H1 (cell line): ENCODE results near the gene RBM19. TPM values are rescaled to one million over a fixed set of nuclear protein-coding genes. Genes with fewer than 3 reads are reported as not detected.

Experiments
- CTCF ChIA-PET: fragments of 300-600 bp; sonication (Branson Sonifier 250); formaldehyde crosslinking; loops from one replicate; lab custom pipeline; 2021; ENCODE audit not compliant: partially characterized antibody; lab: Charles Lee
- POLR2A ChIA-PET: fragments of 300-600 bp; sonication (Branson Sonifier 250); formaldehyde crosslinking; loops from one replicate; lab custom pipeline; 2021; ENCODE audit warnings: inconsistent platforms; ENCODE audit not compliant: partially characterized antibody; lab: Charles Lee
- DNase-seq, 2 experiments: peaks; one replicate each; pipeline versions ENCODE4 v3.0.0 to v3.0.0-alpha.2; 2010 to 2022; ENCODE audit warnings: low spot score in 2 of 2, low read depth in 1 of 2, mixed read lengths in 1 of 2
- FAIRE-seq: peaks from 2 replicates; lab custom pipeline; 2011; peaks lifted over from hg19 to GRCh38; lab: Jason Lieb, UNC
- H2AFZ ChIP-seq: 2 replicates; pipeline ENCODE4 v1.8.1; 2012; ENCODE audit warnings: low read length, inconsistent platforms
- H2AK5ac ChIP-seq: 2 replicates; pipeline ENCODE4 v1.6.1; 2013; ENCODE audit warnings: low read depth, low read length
- H2BK120ac ChIP-seq: replicated peaks from 2 replicates; pipeline ENCODE3; 2013; ENCODE audit warnings: low read depth, low read length, inconsistent platforms
- H2BK12ac ChIP-seq: 2 replicates; pipeline ENCODE4 v1.6.1; 2013; ENCODE audit warnings: low read depth, low read length
- H2BK15ac ChIP-seq: 2 replicates; pipeline ENCODE4 v1.6.1; 2013; ENCODE audit warnings: low read length
- H2BK20ac ChIP-seq: 2 replicates; pipeline ENCODE4 v1.6.1; 2013; ENCODE audit warnings: low read length
- H2BK5ac ChIP-seq: 2 replicates; pipeline ENCODE4 v1.6.1; 2013; ENCODE audit warnings: low read depth, low read length
- H3K14ac ChIP-seq: 2 replicates; pipeline ENCODE4 v1.6.1; 2013; ENCODE audit warnings: inconsistent platforms; ENCODE audit not compliant: insufficient read length
- H3K18ac ChIP-seq: 2 replicates; pipeline ENCODE4 v1.6.1; 2013; ENCODE audit warnings: low read length; ENCODE audit errors: extremely low read depth
- H3K23ac ChIP-seq: 2 replicates; pipeline ENCODE4 v1.6.1; 2013; ENCODE audit warnings: inconsistent platforms; ENCODE audit not compliant: insufficient read length
- H3K23me2 ChIP-seq: 2 replicates; pipeline ENCODE4 v1.6.1; 2013; ENCODE audit warnings: low read depth, low read length
- H3K27ac ChIP-seq: 2 replicates; pipeline ENCODE4 v1.6.1; 2011; ENCODE audit warnings: low read depth, low read length, inconsistent platforms
- H3K27me3 ChIP-seq, 4 experiments: replicated peaks in 1 of 4; 1 replicate in 1 of 4; 2 replicates in 3 of 4; pipeline versions ENCODE4 v1.6.1 to v1.8.1; 2011 to 2013; ENCODE audit warnings: low read length in 3 of 4, mild to moderate bottlenecking in 3 of 4, inconsistent platforms in 2 of 4, mixed read lengths in 2 of 4, moderate library complexity in 1 of 4; ENCODE audit not compliant: control insufficient read depth in 3 of 4, insufficient read depth in 3 of 4; ENCODE audit errors: extremely low read depth in 1 of 4
- H3K36me3 ChIP-seq, 4 experiments: 2 replicates each; pipeline versions ENCODE4 v1.6.1 to v1.8.1; 2011 to 2013; ENCODE audit warnings: mild to moderate bottlenecking in 4 of 4, low read length in 3 of 4, moderate library complexity in 2 of 4, control low read depth in 1 of 4, inconsistent platforms in 1 of 4; ENCODE audit not compliant: insufficient read depth in 4 of 4, control insufficient read depth in 2 of 4
- H3K4ac ChIP-seq: replicated peaks from 2 replicates; pipeline ENCODE3; 2013; ENCODE audit warnings: low read length, low read depth, mixed read lengths, inconsistent platforms; ENCODE audit not compliant: insufficient read length
- H3K4me1 ChIP-seq, 4 experiments: replicated peaks in 1 of 4; 1 replicate in 1 of 4; 2 replicates in 3 of 4; pipeline versions ENCODE4 v1.6.1 to v1.8.1; 2011 to 2013; ENCODE audit warnings: low read length in 3 of 4, inconsistent platforms in 2 of 4, mixed read lengths in 1 of 4; ENCODE audit not compliant: insufficient read depth in 4 of 4, control insufficient read depth in 3 of 4
- H3K4me2 ChIP-seq, 2 experiments: 2 replicates each; pipeline versions ENCODE4 v1.6.1 to v1.8.1; 2011 to 2013; ENCODE audit warnings: low read depth in 2 of 2, low read length in 2 of 2, control low read depth in 1 of 2, inconsistent platforms in 1 of 2, mild to moderate bottlenecking in 1 of 2; ENCODE audit not compliant: insufficient read depth in 1 of 2
- H3K4me3 ChIP-seq, 4 experiments: fragments of 200-600, 300-600 bp in 1 of 4; sonication (generic), shearing (Covaris generic), sonication (Bioruptor Twin) in 1 of 4; 2 replicates each; pipeline versions ENCODE4 v1.5.1 to v1.8.1; 2011 to 2016; ENCODE audit warnings: low read length in 4 of 4, low read depth in 3 of 4, control low read depth in 2 of 4, inconsistent platforms in 2 of 4, mild to moderate bottlenecking in 2 of 4, mixed read lengths in 1 of 4, moderate library complexity in 1 of 4; ENCODE audit not compliant: insufficient read depth in 2 of 4; ENCODE audit errors: extremely low read depth in 1 of 4
- H3K56ac ChIP-seq: replicated peaks from 2 replicates; pipeline ENCODE3; 2013; ENCODE audit warnings: low read depth, mild to moderate bottlenecking, mixed read lengths, low read length, inconsistent platforms; ENCODE audit not compliant: insufficient read length
- H3K79me1 ChIP-seq: 2 replicates; pipeline ENCODE4 v1.6.1; 2013; ENCODE audit warnings: low read depth, low read length, control low read depth
- H3K79me2 ChIP-seq, 2 experiments: 2 replicates each; pipeline versions ENCODE4 v1.6.1 to v1.8.1; 2012 to 2013; ENCODE audit warnings: low read length in 2 of 2, mild to moderate bottlenecking in 2 of 2, inconsistent platforms in 1 of 2; ENCODE audit not compliant: insufficient read depth in 2 of 2, control insufficient read depth in 1 of 2
- H3K9ac ChIP-seq, 4 experiments: replicated peaks in 1 of 4; 1 replicate in 1 of 4; 2 replicates in 3 of 4; pipeline versions ENCODE4 v1.6.1 to v1.8.1; 2011 to 2013; ENCODE audit warnings: low read depth in 3 of 4, low read length in 3 of 4, control low read depth in 2 of 4, mild to moderate bottlenecking in 2 of 4, moderate library complexity in 2 of 4, inconsistent platforms in 1 of 4; ENCODE audit errors: extremely low read depth in 1 of 4
- H3K9me3 ChIP-seq, 2 experiments: 2 replicates each; pipeline versions ENCODE4 v1.6.1 to v1.8.1; 2012 to 2013; ENCODE audit warnings: mild to moderate bottlenecking in 2 of 2, moderate library complexity in 2 of 2, control low read depth in 1 of 2, inconsistent platforms in 1 of 2, low read depth in 1 of 2, low read length in 1 of 2, mixed read lengths in 1 of 2; ENCODE audit not compliant: insufficient read depth in 2 of 2
- H4K20me1 ChIP-seq, 2 experiments: replicated peaks in 1 of 2; 2 replicates each; pipeline versions ENCODE3 to v1.8.1; 2011 to 2013; ENCODE audit warnings: inconsistent platforms in 2 of 2, low read length in 2 of 2, mild to moderate bottlenecking in 1 of 2; ENCODE audit not compliant: insufficient read depth in 2 of 2, control insufficient read depth in 1 of 2
- H4K5ac ChIP-seq: 2 replicates; pipeline ENCODE4 v1.6.1; 2013; ENCODE audit warnings: low read length, low read depth, mixed read lengths, inconsistent platforms; ENCODE audit not compliant: insufficient read length
- H4K8ac ChIP-seq: 2 replicates; pipeline ENCODE4 v1.8.0; 2013; ENCODE audit warnings: mild to moderate bottlenecking, moderate library complexity, low read length, inconsistent platforms; ENCODE audit not compliant: insufficient read depth; ENCODE audit errors: extremely low read depth
- H4K91ac ChIP-seq: replicated peaks from 2 replicates; pipeline ENCODE3; 2013; ENCODE audit warnings: low read length, mixed read lengths, inconsistent platforms; ENCODE audit not compliant: insufficient read length
- CBX5 ChIP-seq: fragments of 300-800, 300-1000 bp; sonication (generic); IDR thresholded peaks from 2 replicates; pipeline ENCODE4 v1.7.1; 2016; ENCODE audit warnings: antibody characterized with exemption, low read length, low read depth
- CREB1 ChIP-seq: IDR thresholded peaks from 2 replicates; pipeline ENCODE4 v1.6.1; 2012; ENCODE audit warnings: inconsistent platforms
- GTF2F1 ChIP-seq: IDR thresholded peaks from 2 replicates; pipeline ENCODE4 v1.6.1; 2012; ENCODE audit warnings: low read depth, low read length, improper control_type of control experiment, borderline replicate concordance
- MAFK ChIP-seq: IDR thresholded peaks from 2 replicates; pipeline ENCODE4 v1.6.1; 2012; ENCODE audit warnings: low read depth, mild to moderate bottlenecking, improper control_type of control experiment, low read length
- MAX ChIP-seq: IDR thresholded peaks from 2 replicates; pipeline ENCODE4 v1.6.1; 2012; ENCODE audit warnings: inconsistent platforms
- SP1 ChIP-seq: IDR thresholded peaks from 2 replicates; pipeline ENCODE4 v1.6.1; 2011; ENCODE audit warnings: low read depth, low read length
- SRF ChIP-seq: IDR thresholded peaks from 2 replicates; pipeline ENCODE4 v1.6.1; 2011; ENCODE audit warnings: mild to moderate bottlenecking, low read depth, low read length, moderate library complexity
- SUZ12 ChIP-seq: fragments of 200-600 bp; sonication (generic); IDR thresholded peaks from 2 replicates; pipeline ENCODE4 v1.6.1; 2012; ENCODE audit warnings: mild to moderate bottlenecking, inconsistent platforms, low read length, moderate library complexity, mixed read lengths
- TAF1 ChIP-seq: IDR thresholded peaks from 2 replicates; pipeline ENCODE4 v1.6.1; 2011; ENCODE audit warnings: mild to moderate bottlenecking, low read depth, low read length
- TAF7 ChIP-seq: optimal IDR thresholded peaks from 2 replicates; pipeline ENCODE3; 2011; ENCODE audit warnings: low read depth, mild to moderate bottlenecking, inconsistent platforms, low read length, moderate library complexity, borderline replicate concordance
- YY1 ChIP-seq: IDR thresholded peaks from 2 replicates; pipeline ENCODE4 v1.6.1; 2011; ENCODE audit warnings: low read depth, mild to moderate bottlenecking, low read length
- WGBS, 2 experiments: shearing (Covaris generic) in 1 of 2; methylation state at CpG; one replicate each; pipeline versions ENCODE4 v1.1.6 to v1.1.7; 2013 to 2015; ENCODE audit warnings: low lambda C conversion rate in 2 of 2, mixed read lengths in 2 of 2, inconsistent platforms in 1 of 2, low coverage in 1 of 2, missing lambda C conversion rate in 1 of 2; ENCODE audit not compliant: insufficient replicate concordance in 2 of 2, insufficient coverage in 1 of 2, insufficient read length in 1 of 2; ENCODE audit errors: extremely low coverage in 1 of 2, missing lambda C conversion rate in 1 of 2; 5-methylcytosine and 5-hydroxymethylcytosine counted together
- polyA plus RNA-seq, 7 experiments: library from polyadenylated mRNA; depleted of rRNA in 3 of 7; stranded (reverse) in 5 of 7; unstranded in 2 of 7; fragments of >200 nt in 5 of 7; fragments of 200-250 nt in 2 of 7; gene quantifications; 1 replicate in 5 of 7; 2 replicates in 1 of 7; 4 replicates in 1 of 7; pipeline versions ENCODE4 v1.2.1 to v1.2.3, GENCODE V29; 2011 to 2013; ENCODE audit warnings: missing spikeins in 2 of 7, mixed read lengths in 2 of 7
- total RNA-seq: library from RNA; stranded (reverse); fragmentation: NEBNext Ultra II Directional; extraction: Animal tissue kit (Norgen Biotek cat#: 25700); gene quantifications from 2 replicates; pipeline ENCODE4 v1.2.1, GENCODE V29; 2021
- TF ChIP-seq, protein P1 (sequence below), 3 experiments: IDR thresholded peaks; 1 replicate in 2 of 3; 2 replicates in 1 of 3; pipeline versions ENCODE4 v1.5.1 to v1.6.1; 2011; ENCODE audit warnings: low read length in 3 of 3, mild to moderate bottlenecking in 3 of 3, inconsistent platforms in 2 of 3, low read depth in 1 of 3, moderate library complexity in 1 of 3; ENCODE audit not compliant: insufficient read depth in 1 of 3; ENCODE audit errors: control extremely low read depth in 1 of 3

The RBM19 gene
- total and polyA plus RNA-seq, 2 of the 8 experiments (the other 6 are each of a cell fraction or from before 2014, with no cell fraction given): 23.4 to 61.9 TPM

GRCh38 chr12:113946175-113946574 is 19.9 kb downstream of the RBM19 start:
- FAIRE-seq: no peak
- Histone ChIP-seq H3K9me3 (no peaks in the 10 kb centered on the region), H2AK5ac (no peak overlapping the region), H3K14ac (no peak overlapping the region), H3K79me1 (no peaks in the 10 kb centered on the region), H2BK120ac (no peak overlapping the region), H4K20me1 (peaks cover 2 to 4% of the 10 kb centered on the region in 2 experiments), H4K5ac (no peak overlapping the region), H3K4me1 (no peaks in the 10 kb centered on the region), H3K9ac (no peak overlapping the region), H4K8ac (no peak overlapping the region), H3K4me2 (no peak overlapping the region), H2BK15ac (no peak overlapping the region), H2BK12ac (no peak overlapping the region), H3K18ac (no peak overlapping the region), H3K4me3 (no peak overlapping the region), H2BK5ac (no peak overlapping the region), H3K79me2 (no peaks in the 10 kb centered on the region), H3K4ac (no peak overlapping the region), H3K36me3 (peaks cover 32 to 71% (median 63%) of the 10 kb centered on the region in 4 experiments), H2BK20ac (no peak overlapping the region), H3K27me3 (no peaks in the 10 kb centered on the region), H3K56ac (no peak overlapping the region), H3K23me2 (peaks cover 3% of the 10 kb centered on the region; the same call in 1 of the 2 replicates), H3K27ac (no peak overlapping the region), H2AFZ (no peak overlapping the region), H4K91ac (no peak overlapping the region), H3K23ac (no peak overlapping the region)
- 91% methylated on average over 8 of the region's 8 CpGs; no CpG with 5 or more reads in 1 of the 2 experiments for WGBS, 2 experiments
- no peak for DNase-seq
- POLR2A ChIA-PET: interaction anchor here (0.6 kb wide), 1 partner anchor 191 kb away, joined by 3 read pairs; no protein-coding TSS in a partner anchor
- CTCF ChIA-PET: interaction anchor here (0.6 kb wide), 1 partner anchor 13 kb away, joined by 3 read pairs; no protein-coding TSS in a partner anchor
- TF ChIP-seq CREB1: no peak
- TF ChIP-seq TAF1: no peak
- no peak for TF ChIP-seq YY1
- no peak for TF ChIP-seq CBX5
- TF ChIP-seq SP1: no peak
- TF ChIP-seq, protein P1, sequence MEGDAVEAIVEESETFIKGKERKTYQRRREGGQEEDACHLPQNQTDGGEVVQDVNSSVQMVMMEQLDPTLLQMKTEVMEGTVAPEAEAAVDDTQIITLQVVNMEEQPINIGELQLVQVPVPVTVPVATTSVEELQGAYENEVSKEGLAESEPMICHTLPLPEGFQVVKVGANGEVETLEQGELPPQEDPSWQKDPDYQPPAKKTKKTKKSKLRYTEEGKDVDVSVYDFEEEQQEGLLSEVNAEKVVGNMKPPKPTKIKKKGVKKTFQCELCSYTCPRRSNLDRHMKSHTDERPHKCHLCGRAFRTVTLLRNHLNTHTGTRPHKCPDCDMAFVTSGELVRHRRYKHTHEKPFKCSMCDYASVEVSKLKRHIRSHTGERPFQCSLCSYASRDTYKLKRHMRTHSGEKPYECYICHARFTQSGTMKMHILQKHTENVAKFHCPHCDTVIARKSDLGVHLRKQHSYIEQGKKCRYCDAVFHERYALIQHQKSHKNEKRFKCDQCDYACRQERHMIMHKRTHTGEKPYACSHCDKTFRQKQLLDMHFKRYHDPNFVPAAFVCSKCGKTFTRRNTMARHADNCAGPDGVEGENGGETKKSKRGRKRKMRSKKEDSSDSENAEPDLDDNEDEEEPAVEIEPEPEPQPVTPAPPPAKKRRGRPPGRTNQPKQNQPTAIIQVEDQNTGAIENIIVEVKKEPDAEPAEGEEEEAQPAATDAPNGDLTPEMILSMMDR (IDR thresholded peaks at IDR 0.05; ENCODE audit: control extremely low read depth in 1 of 3, insufficient read depth in 1 of 3, low read depth in 1 of 3, low read length in 3 of 3): no peak
- no peak for TF ChIP-seq GTF2F1
- no peak for TF ChIP-seq MAX
- TF ChIP-seq MAFK: no peak
- TF ChIP-seq SUZ12: no peak
- TF ChIP-seq SRF: no peak
- no peak for TF ChIP-seq TAF7
